WTC11 (cell line): Measurements from ENCODE around the gene CABCOCO1. TPM values are rescaled to one million over a fixed set of nuclear protein-coding genes. Genes with fewer than 3 reads are reported as not detected.
A peak's percentile ranks its signal among the peaks of the same experiment; 100 is the strongest.

Experiments
- ATAC-seq: fragments of 200-7000 bp; cut with Tn5 transposase; 2 replicates; pipeline ENCODE4 v1.10.0; 2021; ENCODE audit warnings: mild to moderate bottlenecking, moderate library complexity
- CTCF ChIA-PET: fragments of 300-600 bp; sonication (Branson Sonifier 250); formaldehyde crosslinking; loops from one replicate; lab custom pipeline; 2021; ENCODE audit warnings: antibody characterized with exemption; lab: Charles Lee
- POLR2A ChIA-PET: fragments of 350-600 bp; sonication (Branson Sonifier 250); formaldehyde crosslinking; loops from one replicate; lab custom pipeline; 2021; ENCODE audit warnings: antibody characterized with exemption; lab: Charles Lee
- DNase-seq: peaks from one replicate; pipeline ENCODE4 v3.0.0; 2021; ENCODE audit warnings: low spot score
- H3K27ac Mint-ChIP-seq: 2 replicates; pipeline ENCODE4 v1.8.0; 2021; ENCODE audit warnings: mixed read lengths
- H3K27me3 Mint-ChIP-seq: 2 replicates; pipeline ENCODE4 v1.8.0; 2021; ENCODE audit warnings: low read depth, mild to moderate bottlenecking, moderate library complexity, mixed read lengths
- H3K36me3 Mint-ChIP-seq: 2 replicates; pipeline ENCODE4 v1.8.0; 2021; ENCODE audit warnings: mixed read lengths
- H3K4me1 Mint-ChIP-seq: 2 replicates; pipeline ENCODE4 v1.8.0; 2022; ENCODE audit warnings: mixed read lengths
- H3K4me3 Mint-ChIP-seq: 2 replicates; pipeline ENCODE4 v1.8.0; 2021; ENCODE audit warnings: mild to moderate bottlenecking, moderate library complexity, mixed read lengths
- H3K9me3 Mint-ChIP-seq: 2 replicates; pipeline ENCODE4 v1.8.0; 2021; ENCODE audit warnings: mixed read lengths
- ATF6 ChIP-seq: sonication (generic); formaldehyde crosslinking; IDR thresholded peaks from 2 replicates; pipeline ENCODE4 v1.8.1; 2023; ENCODE audit warnings: mild to moderate bottlenecking, missing genetic modification reagents
- ELF4 ChIP-seq: sonication (generic); formaldehyde crosslinking; IDR thresholded peaks from 2 replicates; pipeline ENCODE4 v1.8.1; 2022; ENCODE audit warnings: low read depth, mild to moderate bottlenecking, moderate library complexity, missing genetic modification reagents
- HMGA2 ChIP-seq: fragments of 250-450 bp; sonication (Bioruptor Pico); IDR thresholded peaks from 2 replicates; pipeline ENCODE4 v1.4.0; 2021; ENCODE audit warnings: mild to moderate bottlenecking, moderate library complexity
- NR2C2 ChIP-seq: sonication (generic); formaldehyde crosslinking; IDR thresholded peaks from 2 replicates; pipeline ENCODE4 v1.8.0; 2022; ENCODE audit warnings: mild to moderate bottlenecking, missing genetic modification reagents
- USF2 ChIP-seq: sonication (generic); formaldehyde crosslinking; IDR thresholded peaks from 2 replicates; pipeline ENCODE4 v1.8.1; 2023; ENCODE audit warnings: mild to moderate bottlenecking, missing genetic modification reagents, moderate library complexity
- ZBTB21 ChIP-seq: sonication (generic); formaldehyde crosslinking; IDR thresholded peaks from 2 replicates; pipeline ENCODE4 v1.8.1; 2023; ENCODE audit warnings: mild to moderate bottlenecking, missing genetic modification reagents, borderline replicate concordance
- ZNF121 ChIP-seq: sonication (generic); formaldehyde crosslinking; IDR thresholded peaks from 2 replicates; pipeline ENCODE4 v1.8.0; 2023; ENCODE audit warnings: missing genetic modification reagents
- ZNF263 ChIP-seq: sonication (generic); formaldehyde crosslinking; IDR thresholded peaks from 2 replicates; pipeline ENCODE4 v1.8.1; 2022; ENCODE audit warnings: low read depth, mild to moderate bottlenecking, moderate library complexity, missing genetic modification reagents
- ZNF281 ChIP-seq: sonication (generic); formaldehyde crosslinking; IDR thresholded peaks from 2 replicates; pipeline ENCODE4 v1.8.0; 2023; ENCODE audit warnings: mild to moderate bottlenecking, missing genetic modification reagents
- ZNF423 ChIP-seq: fragments of 250-450 bp; sonication (Bioruptor Pico); IDR thresholded peaks from 2 replicates; pipeline ENCODE4 v2.1.2; 2022; ENCODE audit warnings: mild to moderate bottlenecking, moderate library complexity
- ZNF425 ChIP-seq: fragments of 250-450 bp; sonication (Bioruptor Pico); conservative IDR thresholded peaks from 2 replicates; pipeline ENCODE4 v1.9.0; 2021; ENCODE audit warnings: mild to moderate bottlenecking
- ZSCAN18 ChIP-seq: fragments of 250-450 bp; sonication (Bioruptor Pico); IDR thresholded peaks from 2 replicates; pipeline ENCODE4 v2.1.2; 2022; ENCODE audit warnings: mild to moderate bottlenecking, moderate library complexity
- total RNA-seq: library from RNA; stranded (reverse); gene quantifications from 3 replicates; pipeline ENCODE4 v1.2.3, GENCODE V29; 2021
- TF ChIP-seq, protein P1 (sequence below): sonication (generic); formaldehyde crosslinking; conservative IDR thresholded peaks from 2 replicates; pipeline ENCODE4 v1.8.1; 2022; ENCODE audit warnings: mild to moderate bottlenecking, missing genetic modification reagents
- TF ChIP-seq, protein P2 (sequence below): sonication (generic); formaldehyde crosslinking; IDR thresholded peaks from 2 replicates; pipeline ENCODE4 v1.8.0; 2022; ENCODE audit warnings: mild to moderate bottlenecking, missing genetic modification reagents
- TF ChIP-seq, protein P3 (sequence below): sonication (generic); formaldehyde crosslinking; IDR thresholded peaks from 2 replicates; pipeline ENCODE4 v1.8.1; 2022; ENCODE audit warnings: mild to moderate bottlenecking, missing genetic modification reagents, moderate library complexity, borderline replicate concordance

CABCOCO1 gene
- total RNA-seq, 1 experiment from 2014 or later: not detected

DNA sequence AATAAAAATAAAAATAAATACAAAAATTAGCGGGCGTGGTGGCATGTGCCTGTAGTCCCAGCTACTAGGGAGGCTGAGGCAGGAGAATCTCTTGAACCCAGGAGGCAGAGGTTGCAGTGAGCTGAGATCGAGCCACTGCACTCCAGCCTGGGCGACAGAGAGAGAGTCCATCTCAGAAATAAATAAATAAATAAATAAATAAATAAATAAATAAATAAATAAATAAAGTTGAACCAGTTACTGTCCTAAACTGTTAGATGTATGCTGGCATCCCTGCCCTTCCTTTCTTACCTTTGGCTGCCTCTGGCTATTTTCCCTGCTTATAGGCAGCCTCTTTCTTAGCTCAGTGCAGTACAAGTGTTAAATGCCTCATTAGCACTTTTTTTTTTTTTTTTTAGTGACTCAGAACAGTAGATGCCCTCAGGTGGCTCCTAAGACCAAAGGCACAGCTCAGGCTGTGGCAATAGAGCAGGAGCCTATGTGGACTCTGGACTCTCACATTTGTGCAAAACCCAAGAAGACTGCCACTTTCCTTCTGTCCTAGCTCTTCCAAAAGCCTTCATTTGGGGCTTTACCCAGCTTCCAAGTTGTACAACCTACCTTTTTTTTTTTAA, 30.6 kb upstream of the CABCOCO1 start:
- H3K27ac Mint-ChIP-seq: no peak overlapping the region
- H3K36me3 Mint-ChIP-seq: no peaks in the 10 kb centered on the region
- no peak overlapping the region for H3K4me3 Mint-ChIP-seq
- H3K9me3 Mint-ChIP-seq: no peaks in the 10 kb centered on the region
- 0 out of 2 replicates have a peak, but pooled peaks have one; percentile 34 for ATAC-seq
- POLR2A ChIA-PET: interaction anchor here (0.7 kb wide), 1 partner anchor 88 kb away, joined by 5 read pairs; no protein-coding TSS in a partner anchor
- CTCF ChIA-PET: interaction anchor here (0.6 to 1.0 kb wide), 2 partner anchors 203 to 336 kb away, joined by 3 read pairs; no protein-coding TSS in a partner anchor
- TF ChIP-seq, protein P1, sequence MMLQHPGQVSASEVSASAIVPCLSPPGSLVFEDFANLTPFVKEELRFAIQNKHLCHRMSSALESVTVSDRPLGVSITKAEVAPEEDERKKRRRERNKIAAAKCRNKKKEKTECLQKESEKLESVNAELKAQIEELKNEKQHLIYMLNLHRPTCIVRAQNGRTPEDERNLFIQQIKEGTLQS: no peak
- TF ChIP-seq ZSCAN18 (CRISPR knock-in tag): no peak
- no peak for TF ChIP-seq ZBTB21 (CRISPR knock-in tag)
- no peak for TF ChIP-seq ZNF263 (CRISPR knock-in tag)
- TF ChIP-seq ZNF423 (CRISPR knock-in tag): no peak
- TF ChIP-seq ELF4 (CRISPR knock-in tag): no peak
- TF ChIP-seq, protein P2, sequence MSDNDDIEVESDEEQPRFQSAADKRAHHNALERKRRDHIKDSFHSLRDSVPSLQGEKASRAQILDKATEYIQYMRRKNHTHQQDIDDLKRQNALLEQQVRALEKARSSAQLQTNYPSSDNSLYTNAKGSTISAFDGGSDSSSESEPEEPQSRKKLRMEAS: no peak
- TF ChIP-seq ZNF425: no peak
- TF ChIP-seq ATF6 (CRISPR knock-in tag): no peak
- TF ChIP-seq ZNF281 (CRISPR knock-in tag): no peak
- TF ChIP-seq ZNF121 (CRISPR knock-in tag): no peak
- no peak for TF ChIP-seq HMGA2 (CRISPR knock-in tag)
- TF ChIP-seq, protein P3, sequence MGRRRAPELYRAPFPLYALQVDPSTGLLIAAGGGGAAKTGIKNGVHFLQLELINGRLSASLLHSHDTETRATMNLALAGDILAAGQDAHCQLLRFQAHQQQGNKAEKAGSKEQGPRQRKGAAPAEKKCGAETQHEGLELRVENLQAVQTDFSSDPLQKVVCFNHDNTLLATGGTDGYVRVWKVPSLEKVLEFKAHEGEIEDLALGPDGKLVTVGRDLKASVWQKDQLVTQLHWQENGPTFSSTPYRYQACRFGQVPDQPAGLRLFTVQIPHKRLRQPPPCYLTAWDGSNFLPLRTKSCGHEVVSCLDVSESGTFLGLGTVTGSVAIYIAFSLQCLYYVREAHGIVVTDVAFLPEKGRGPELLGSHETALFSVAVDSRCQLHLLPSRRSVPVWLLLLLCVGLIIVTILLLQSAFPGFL (CRISPR knock-in tag): no peak
- TF ChIP-seq NR2C2 (CRISPR knock-in tag): no peak
- no peak for TF ChIP-seq USF2 (CRISPR knock-in tag)
- TF ChIP-seq, all 79 proteins: peak for 0
- no peak for DNase-seq
- Mint-ChIP-seq H3K27me3 (no peaks in the 10 kb centered on the region), H3K4me1 (peaks cover 20% of the 10 kb centered on the region)
